Activated CD4-positive, alpha-beta T cell treated with anti-CD3 and anti-CD28 coated beads, Interleukin-2, amount 10 ng/mL, durations not matched to agents 24 days and 14 days (primary cell): ENCODE measurements around the gene BLTP1. TPM values are rescaled to one million over a fixed set of nuclear protein-coding genes. Genes with fewer than 3 reads are reported as not detected.
A peak's percentile ranks its signal among the peaks of the same experiment; 100 is the strongest.
"Not testable (repeated sequence)": the region's sequence is repeated elsewhere in the genome, so short reads cannot be mapped to it uniquely, and the experiment has no call there.

Experiments used
- DNase-seq: peaks from one replicate; pipeline ENCODE4 v3.0.0; 2022
- H3K27ac Mint-ChIP-seq: one replicate; pipeline ENCODE4 v1.8.0; 2022; ENCODE audit warnings: mild to moderate bottlenecking, mixed read lengths
- H3K27me3 Mint-ChIP-seq: one replicate; pipeline ENCODE4 v1.8.0; 2022; ENCODE audit warnings: mixed read lengths
- H3K36me3 Mint-ChIP-seq: one replicate; pipeline ENCODE4 v1.8.0; 2022; ENCODE audit warnings: low read depth, mild to moderate bottlenecking, mixed read lengths
- H3K4me1 Mint-ChIP-seq: one replicate; pipeline ENCODE4 v1.8.0; 2021; ENCODE audit warnings: mixed read lengths
- H3K4me3 Mint-ChIP-seq: one replicate; pipeline ENCODE4 v1.8.0; 2022; ENCODE audit warnings: mild to moderate bottlenecking, moderate library complexity, mixed read lengths
- H3K9me3 Mint-ChIP-seq: one replicate; pipeline ENCODE4 v1.8.0; 2021; ENCODE audit warnings: mixed read lengths
- intact Hi-C: fragments of 100-400 bp; cut with micrococcal nuclease; formaldehyde crosslinking; loops from one replicate; pipeline ENCODE4 v1.15.1; 2023
- total RNA-seq: library from RNA; stranded (reverse); gene quantifications from 2 replicates; pipeline ENCODE4 v1.2.3, GENCODE V29; 2022

Gene BLTP1, protein sequence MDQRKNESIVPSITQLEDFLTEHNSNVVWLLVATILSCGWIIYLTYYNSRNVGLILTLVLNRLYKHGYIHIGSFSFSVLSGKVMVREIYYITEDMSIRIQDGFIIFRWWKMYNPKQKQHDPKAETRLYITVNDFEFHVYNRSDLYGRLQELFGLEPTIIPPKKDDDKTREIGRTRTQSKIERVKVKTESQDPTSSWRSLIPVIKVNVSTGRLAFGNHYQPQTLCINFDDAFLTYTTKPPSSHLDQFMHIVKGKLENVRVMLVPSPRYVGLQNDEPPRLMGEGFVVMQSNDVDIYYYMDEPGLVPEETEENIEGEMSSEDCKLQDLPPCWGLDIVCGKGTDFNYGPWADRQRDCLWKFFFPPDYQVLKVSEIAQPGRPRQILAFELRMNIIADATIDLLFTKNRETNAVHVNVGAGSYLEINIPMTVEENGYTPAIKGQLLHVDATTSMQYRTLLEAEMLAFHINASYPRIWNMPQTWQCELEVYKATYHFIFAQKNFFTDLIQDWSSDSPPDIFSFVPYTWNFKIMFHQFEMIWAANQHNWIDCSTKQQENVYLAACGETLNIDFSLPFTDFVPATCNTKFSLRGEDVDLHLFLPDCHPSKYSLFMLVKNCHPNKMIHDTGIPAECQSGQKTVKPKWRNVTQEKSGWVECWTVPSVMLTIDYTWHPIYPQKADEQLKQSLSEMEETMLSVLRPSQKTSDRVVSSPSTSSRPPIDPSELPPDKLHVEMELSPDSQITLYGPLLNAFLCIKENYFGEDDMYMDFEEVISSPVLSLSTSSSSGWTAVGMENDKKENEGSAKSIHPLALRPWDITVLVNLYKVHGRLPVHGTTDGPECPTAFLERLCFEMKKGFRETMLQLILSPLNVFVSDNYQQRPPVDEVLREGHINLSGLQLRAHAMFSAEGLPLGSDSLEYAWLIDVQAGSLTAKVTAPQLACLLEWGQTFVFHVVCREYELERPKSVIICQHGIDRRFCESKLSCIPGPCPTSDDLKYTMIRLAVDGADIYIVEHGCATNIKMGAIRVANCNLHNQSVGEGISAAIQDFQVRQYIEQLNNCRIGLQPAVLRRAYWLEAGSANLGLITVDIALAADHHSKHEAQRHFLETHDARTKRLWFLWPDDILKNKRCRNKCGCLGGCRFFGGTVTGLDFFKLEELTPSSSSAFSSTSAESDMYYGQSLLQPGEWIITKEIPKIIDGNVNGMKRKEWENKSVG (N-terminal part only)
- total RNA-seq = 26.2 and 28.9 TPM in 2 replicates

DNA sequence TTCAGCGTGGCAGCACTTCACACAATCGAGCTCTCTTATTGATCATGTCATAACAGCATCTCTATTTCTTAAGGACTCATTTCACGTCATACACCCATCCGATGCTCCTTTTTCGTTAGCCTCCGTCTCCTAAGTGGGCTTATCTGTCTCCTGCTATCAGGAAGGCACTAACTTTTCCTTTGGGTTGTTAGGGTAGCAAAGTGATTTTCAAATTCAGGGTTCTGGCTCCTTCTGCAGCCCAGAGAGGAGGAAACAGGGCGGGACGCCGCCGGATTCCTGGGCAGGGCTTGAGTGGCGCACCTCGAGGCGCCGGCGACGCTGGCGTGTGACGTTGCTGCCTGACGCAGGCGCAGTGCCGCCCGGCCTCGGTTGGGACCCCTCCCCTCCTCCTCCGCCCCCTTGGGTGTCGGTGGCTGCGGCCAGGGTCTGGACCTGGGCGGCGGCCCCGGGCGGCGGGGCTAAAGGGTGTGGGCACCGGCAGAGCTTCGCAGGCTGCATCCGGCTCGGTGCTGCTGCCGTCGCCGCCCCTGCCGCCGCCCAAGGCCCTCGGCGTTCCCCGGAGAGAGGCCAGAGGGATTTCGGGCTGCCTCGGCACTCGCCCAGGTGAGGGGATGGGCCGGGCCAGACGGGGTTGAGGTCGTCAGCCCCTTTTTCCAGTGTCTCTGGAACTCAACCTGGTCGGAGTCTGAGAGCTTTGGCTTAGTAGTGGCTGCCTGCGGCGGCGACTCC lies at the start of gene BLTP1:
Gene BLTP1 (plus strand): TSS at position 350 of the 729 bp plus-strand sequence. CDS start 18,317 bp downstream, outside the sequence.
- intact Hi-C loops = loop anchor here (1.0 to 10.0 kb wide), 7 partner anchors 23 to 770 kb away; partner anchors contain the start of genes BBS7 and NUDT6
- DNase-seq = peak; percentile 97
- H3K9me3 Mint-ChIP-seq = no peaks in the 10 kb centered on the region
- H3K36me3 Mint-ChIP-seq = peaks cover 22% of the 10 kb centered on the region
- peak within 1 kb of the TSS; percentile 92 for H3K4me3 Mint-ChIP-seq
- H3K27me3 Mint-ChIP-seq = no peaks in the 10 kb centered on the region
- H3K27ac Mint-ChIP-seq = peak within 1 kb of the TSS; percentile 95
- H3K4me1 Mint-ChIP-seq = peaks cover 41% of the 10 kb centered on the region

- intact Hi-C loops = no loop called here
- Mint-ChIP-seq H3K36me3 (no peaks in the 10 kb centered on the region), H3K9me3 (no peaks in the 10 kb centered on the region), H3K27me3 (peaks cover 18% of the 10 kb centered on the region), H3K27ac (no peak overlapping the region), H3K4me1 (no peaks in the 10 kb centered on the region), H3K4me3 (no peak overlapping the region)
- DNase-seq = no peak
Observed at GRCh38 chr4:122104184-122104583, 47.9 kb upstream of the BLTP1 start.

- DNase-seq = no peak
- H3K27ac Mint-ChIP-seq = no peak overlapping the region
- no peaks in the 10 kb centered on the region for H3K36me3 Mint-ChIP-seq
- H3K9me3 Mint-ChIP-seq = peaks cover 3% of the 10 kb centered on the region
- intact Hi-C loops = no loop called here
- no peaks in the 10 kb centered on the region for H3K4me1 Mint-ChIP-seq
- H3K4me3 Mint-ChIP-seq = no peak overlapping the region
- H3K27me3 Mint-ChIP-seq = peaks cover 9% of the 10 kb centered on the region
Observed at GRCh38 chr4:122107680-122108079, 44.5 kb upstream of the BLTP1 start.

DNA sequence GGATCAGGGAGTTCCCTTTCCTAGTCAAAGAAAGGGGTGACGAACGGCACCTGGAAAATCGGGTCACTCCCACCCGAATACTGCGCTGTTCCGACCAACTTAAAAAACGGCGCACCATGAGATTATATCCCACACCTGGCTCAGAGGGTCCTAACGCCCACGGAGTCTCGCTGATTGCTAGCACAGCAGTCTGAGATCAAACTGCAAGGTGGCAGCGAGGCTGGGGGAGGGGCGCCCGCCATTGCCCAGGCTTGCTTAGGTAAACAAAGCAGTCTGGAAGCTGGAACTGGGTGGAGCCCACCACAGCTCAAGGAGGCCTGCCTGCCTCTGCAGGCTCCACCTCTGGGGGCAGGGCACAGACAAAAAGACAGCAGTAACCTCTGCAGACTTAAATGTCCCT lies 41.8 kb upstream of the BLTP1 start:
- intact Hi-C loops, H3K9me3 Mint-ChIP-seq, H3K4me1 Mint-ChIP-seq, H3K27ac Mint-ChIP-seq, H3K27me3 Mint-ChIP-seq, H3K4me3 Mint-ChIP-seq, DNase-seq, H3K36me3 Mint-ChIP-seq: not testable (repeated sequence)

DNA sequence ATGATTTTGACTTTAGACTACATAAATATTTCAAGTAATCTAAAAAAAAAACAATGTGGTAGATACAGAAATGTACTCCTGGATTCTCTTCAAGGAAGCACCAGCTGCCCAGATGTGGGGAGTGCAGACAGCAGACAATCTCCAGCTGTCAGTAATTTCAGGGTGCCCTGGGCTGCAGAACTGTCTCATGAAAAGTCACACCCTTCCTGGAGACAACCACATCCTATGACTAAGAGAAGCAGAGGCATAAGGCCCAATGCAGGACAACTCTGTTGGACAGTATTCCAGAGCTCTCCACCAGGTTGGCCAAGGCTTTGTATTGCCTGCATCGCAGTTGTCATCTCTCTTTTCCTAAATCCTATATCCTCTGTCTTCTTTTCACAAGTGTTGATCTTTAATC lies 34.4 kb upstream of the BLTP1 start:
- Mint-ChIP-seq H3K9me3 (no peaks in the 10 kb centered on the region), H3K27me3 (no peaks in the 10 kb centered on the region), H3K27ac (no peak overlapping the region), H3K36me3 (no peaks in the 10 kb centered on the region), H3K4me1 (peaks cover 16% of the 10 kb centered on the region), H3K4me3 (no peak overlapping the region)
- intact Hi-C loops = no loop called here
- DNase-seq = peak; percentile 72

DNA sequence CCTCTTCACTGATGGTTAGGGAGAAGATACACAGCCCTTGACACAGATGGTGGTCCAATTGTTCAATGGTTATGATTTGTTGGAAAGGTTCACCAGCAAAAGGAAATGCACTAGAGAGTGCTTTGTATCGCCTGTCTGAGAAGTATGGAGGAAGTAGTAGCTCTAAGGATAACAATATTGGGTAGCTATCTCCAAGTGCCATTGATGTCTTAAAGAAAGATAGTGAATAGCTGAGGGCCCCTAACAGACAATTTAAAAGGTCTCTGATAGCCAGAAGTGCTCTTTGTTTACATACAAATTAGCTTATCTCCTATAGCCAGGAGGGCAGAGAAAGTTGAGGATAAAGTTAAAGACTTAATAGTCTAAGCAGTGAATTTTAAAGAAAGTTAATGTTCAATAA lies 33.9 kb upstream of the BLTP1 start:
- intact Hi-C loops = no loop called here
- Mint-ChIP-seq H3K27ac (no peak overlapping the region), H3K4me1 (peaks cover 16% of the 10 kb centered on the region), H3K36me3 (no peaks in the 10 kb centered on the region), H3K4me3 (no peak overlapping the region), H3K27me3 (no peaks in the 10 kb centered on the region), H3K9me3 (no peaks in the 10 kb centered on the region)
- no peak for DNase-seq

GRCh38 chr4:122119739-122120138 lies 32.4 kb upstream of the BLTP1 start:
- Mint-ChIP-seq H3K27ac (no peak overlapping the region), H3K4me1 (peaks cover 16% of the 10 kb centered on the region), H3K36me3 (no peaks in the 10 kb centered on the region), H3K4me3 (no peak overlapping the region), H3K9me3 (peaks cover 6% of the 10 kb centered on the region), H3K27me3 (no peaks in the 10 kb centered on the region)
- intact Hi-C loops = no loop called here
- DNase-seq = no peak

DNA sequence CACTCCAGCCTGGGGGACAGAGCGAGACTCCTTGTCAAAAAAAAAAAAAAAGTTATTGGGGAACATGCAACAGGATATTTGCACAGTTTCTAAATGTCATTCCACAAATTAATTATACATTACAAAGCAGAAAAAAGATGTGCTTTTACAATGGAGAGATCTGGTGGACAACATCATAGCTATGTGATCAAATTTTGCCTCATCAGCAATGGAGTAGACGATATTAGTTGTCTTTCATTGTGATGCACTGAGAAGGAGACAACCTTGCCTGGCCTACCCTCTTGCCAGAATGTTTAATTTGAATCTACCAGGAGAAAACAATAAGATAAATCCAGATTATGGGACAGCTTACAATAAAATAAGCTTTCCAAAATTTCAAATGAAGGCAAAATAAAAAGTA lies 30.5 kb upstream of the BLTP1 start:
- no peaks in the 10 kb centered on the region for H3K36me3 Mint-ChIP-seq
- DNase-seq = no peak
- H3K4me1 Mint-ChIP-seq = peaks cover 14% of the 10 kb centered on the region
- H3K9me3 Mint-ChIP-seq = peaks cover 6% of the 10 kb centered on the region
- no peaks in the 10 kb centered on the region for H3K27me3 Mint-ChIP-seq
- H3K4me3 Mint-ChIP-seq = no peak overlapping the region
- intact Hi-C loops = no loop called here
- H3K27ac Mint-ChIP-seq = no peak overlapping the region

DNA sequence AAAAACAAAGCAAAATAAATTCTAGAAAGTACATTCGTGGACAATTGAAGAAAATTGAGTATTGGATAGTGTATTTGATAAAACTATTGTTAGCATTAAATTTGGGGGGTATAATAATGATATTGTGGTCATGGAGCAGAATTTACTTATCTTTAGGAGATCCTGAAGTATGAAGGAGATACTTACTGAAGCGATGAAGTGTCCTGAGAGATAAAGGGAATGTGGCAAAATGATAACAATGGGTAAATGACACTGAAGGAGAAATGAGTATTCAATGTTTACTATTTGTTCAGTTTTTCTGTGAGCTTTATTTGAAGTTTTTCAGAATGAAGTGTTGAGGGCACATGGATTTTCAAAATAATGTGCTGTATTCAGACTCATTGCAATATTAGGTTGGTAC lies 30.0 kb upstream of the BLTP1 start:
- no peak overlapping the region for H3K4me3 Mint-ChIP-seq
- no peaks in the 10 kb centered on the region for H3K27me3 Mint-ChIP-seq
- no peak overlapping the region for H3K27ac Mint-ChIP-seq
- H3K4me1 Mint-ChIP-seq = peaks cover 10% of the 10 kb centered on the region
- H3K9me3 Mint-ChIP-seq = peaks cover 6% of the 10 kb centered on the region
- intact Hi-C loops = no loop called here
- DNase-seq = no peak
- no peaks in the 10 kb centered on the region for H3K36me3 Mint-ChIP-seq

- DNase-seq = peak; percentile 64
- peak overlapping the region; percentile 1 for H3K4me3 Mint-ChIP-seq
- intact Hi-C loops = loop anchor here (1.0 kb wide), 1 partner anchor 23 kb away; the partner anchor contains the start of gene BLTP1
- H3K27ac Mint-ChIP-seq = no peak overlapping the region
- H3K9me3 Mint-ChIP-seq = peaks cover 24% of the 10 kb centered on the region
- H3K27me3 Mint-ChIP-seq = no peaks in the 10 kb centered on the region
- peaks cover 13% of the 10 kb centered on the region for H3K36me3 Mint-ChIP-seq
- peaks cover 20% of the 10 kb centered on the region for H3K4me1 Mint-ChIP-seq
Observed at GRCh38 chr4:122129061-122129460, 23.1 kb upstream of the BLTP1 start.

DNA sequence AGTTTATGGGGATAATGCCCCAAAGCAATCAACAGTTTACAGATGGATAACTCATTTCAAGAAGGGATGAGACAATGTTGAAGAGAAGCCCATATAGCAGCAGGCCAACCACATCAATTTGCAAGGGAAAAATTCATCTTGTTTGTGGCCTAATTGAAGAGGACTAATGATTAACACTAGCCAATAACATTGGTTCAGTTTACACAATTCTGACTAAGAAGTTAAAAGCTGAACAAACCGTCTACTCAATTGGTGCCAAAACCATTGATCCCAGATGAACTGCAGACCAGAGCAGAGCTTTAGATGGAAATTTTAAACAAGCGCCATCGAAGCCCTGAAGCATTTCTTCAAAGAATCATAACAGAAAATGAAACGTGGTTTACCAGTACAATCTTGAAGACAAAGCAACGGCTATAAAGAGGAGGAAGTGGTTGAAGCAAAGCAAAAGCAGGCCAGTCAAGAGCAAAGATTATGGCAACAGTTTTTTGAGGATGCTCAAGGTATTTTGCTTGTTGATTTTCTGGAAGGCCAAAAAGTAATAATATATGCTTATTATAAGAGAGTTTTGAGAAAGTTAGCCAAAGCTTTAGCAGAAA lies 20.5 kb upstream of the BLTP1 start:
- intact Hi-C loops = no loop called here
- DNase-seq = peak; percentile 79
- peaks cover 13% of the 10 kb centered on the region for H3K36me3 Mint-ChIP-seq

DNA sequence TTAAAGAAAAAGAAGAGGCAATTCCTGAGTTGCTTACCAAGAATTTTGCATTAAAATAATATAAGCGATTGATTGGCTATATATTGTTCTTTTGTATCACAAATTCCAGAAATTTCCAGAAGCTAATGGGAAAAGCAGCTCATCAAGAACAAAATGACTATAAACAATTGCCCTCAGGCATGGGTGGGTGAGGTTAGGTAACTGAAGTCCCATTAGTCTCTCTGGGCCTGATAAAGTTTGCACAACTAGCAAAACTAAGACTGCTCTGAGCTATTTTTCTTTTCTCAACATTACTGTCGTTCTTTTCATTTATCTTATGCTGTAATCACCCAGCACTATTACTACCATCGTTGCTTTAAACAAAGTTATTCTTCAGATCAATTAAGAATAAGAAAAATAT lies 19.2 kb upstream of the BLTP1 start:
- Mint-ChIP-seq H3K4me1 (peaks cover 20% of the 10 kb centered on the region), H3K36me3 (peaks cover 13% of the 10 kb centered on the region), H3K27ac (no peak overlapping the region), H3K4me3 (no peak overlapping the region), H3K9me3 (peaks cover 21% of the 10 kb centered on the region), H3K27me3 (no peaks in the 10 kb centered on the region)
- intact Hi-C loops = no loop called here
- DNase-seq = no peak

More for the DNA sequence above, 20.5 kb upstream of the BLTP1 start:
- peaks cover 20% of the 10 kb centered on the region for H3K4me1 Mint-ChIP-seq
- H3K9me3 Mint-ChIP-seq = peaks cover 24% of the 10 kb centered on the region
- peak overlapping the region; percentile 52 for H3K4me3 Mint-ChIP-seq
- no peaks in the 10 kb centered on the region for H3K27me3 Mint-ChIP-seq
- H3K27ac Mint-ChIP-seq = peak overlapping the region; percentile 70

DNA sequence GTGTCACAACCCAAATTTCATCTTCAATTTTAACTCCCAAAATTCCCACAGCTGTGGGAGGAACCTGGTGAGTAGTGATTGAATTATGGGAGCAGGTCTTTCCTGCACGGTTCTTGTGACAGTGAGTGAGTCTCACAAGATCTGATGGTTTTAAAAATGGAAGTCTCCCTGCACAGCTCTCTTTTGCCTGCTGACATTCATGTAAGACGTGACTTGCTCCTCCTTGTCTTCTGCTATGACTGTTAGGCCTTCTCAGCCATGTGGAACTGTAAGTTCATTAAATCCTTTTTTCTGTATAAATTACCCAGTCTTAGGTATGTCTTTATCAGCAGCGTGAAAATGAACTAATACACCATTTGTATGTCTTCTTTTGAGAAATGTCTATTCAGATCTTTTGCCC lies 13.0 kb upstream of the BLTP1 start:
- Mint-ChIP-seq H3K9me3 (peaks cover 16% of the 10 kb centered on the region), H3K27ac (no peak overlapping the region), H3K36me3 (no peaks in the 10 kb centered on the region), H3K4me1 (no peaks in the 10 kb centered on the region), H3K4me3 (no peak overlapping the region), H3K27me3 (peaks cover 16% of the 10 kb centered on the region)
- DNase-seq = peak; percentile 45
- intact Hi-C loops = no loop called here
